Fibroblast of gingiva (primary cell): ENCODE measurements around the gene B3GNT2.

ENCODE experiments used
- DNase-seq: peaks from one replicate; pipeline ENCODE4 v3.0.0-alpha.2; 2011; ENCODE audit warnings: low read depth

The B3GNT2 gene

GRCh38 chr2:62205554-62205953, 9.6 kb downstream of the B3GNT2 start:
- DNase-seq, result no peak

GRCh38 chr2:62206024-62206423, 10.1 kb downstream of the B3GNT2 start:
- DNase-seq, result no peak

GRCh38 chr2:62207491-62207890, 11.6 kb downstream of the B3GNT2 start:
- DNase-seq, result no peak

- DNase-seq, result no peak
These were observed 12.3 kb downstream of the B3GNT2 start for GRCh38 chr2:62208074-62208757.

- DNase-seq, result no peak
These were observed 12.8 kb downstream of the B3GNT2 start for GRCh38 chr2:62208758-62209114.

- no peak for DNase-seq
These were observed 13.6 kb downstream of the B3GNT2 start for GRCh38 chr2:62209427-62209991.

- DNase-seq, result no peak
These were observed 19.6 kb downstream of the B3GNT2 start for GRCh38 chr2:62215306-62216064.

GRCh38 chr2:62216113-62216512, 20.2 kb downstream of the B3GNT2 start:
- DNase-seq, result no peak

GRCh38 chr2:62216616-62217015, 20.7 kb downstream of the B3GNT2 start:
- DNase-seq, result peak; percentile 82

- DNase-seq, result no peak
These were observed 21.5 kb downstream of the B3GNT2 start for GRCh38 chr2:62217421-62217820.

GRCh38 chr2:62217970-62218369, 22.1 kb downstream of the B3GNT2 start:
- DNase-seq, result peak; percentile 41

GRCh38 chr2:62219407-62220159, 23.7 kb downstream of the B3GNT2 start:
- DNase-seq, result no peak

- peak; percentile 29 for DNase-seq
These were observed 25.2 kb downstream of the B3GNT2 start for GRCh38 chr2:62221141-62221540.

GRCh38 chr2:62222171-62222570, 26.3 kb downstream of the B3GNT2 start:
- no peak for DNase-seq

GRCh38 chr2:62222674-62223073, 26.8 kb downstream of the B3GNT2 start:
- DNase-seq, result no peak

- DNase-seq, result no peak
These were observed 29.1 kb downstream of the B3GNT2 start for GRCh38 chr2:62224976-62225375.

GRCh38 chr2:62227386-62228075, 31.6 kb downstream of the B3GNT2 start:
- DNase-seq, result no peak

GRCh38 chr2:62229082-62229605, 33.2 kb downstream of the B3GNT2 start:
- DNase-seq, result no peak

GRCh38 chr2:62231541-62231940, 35.6 kb downstream of the B3GNT2 start:
- DNase-seq, result no peak

- no peak for DNase-seq
These were observed 39.1 kb downstream of the B3GNT2 start for GRCh38 chr2:62234755-62235655.

GRCh38 chr2:62236499-62236898, 40.6 kb downstream of the B3GNT2 start:
- no peak for DNase-seq
